Tibial nerve (tissue), 4 donors: ENCODE results near the gene CDKN2B-AS1. TPM values are rescaled to one million over a fixed set of nuclear protein-coding genes. Genes with fewer than 3 reads are reported as not detected.
A peak's percentile ranks its signal among the peaks of the same experiment; 100 is the strongest.

ENCODE experiments used
- DNase-seq, 2 donors: peaks; one replicate each; pipeline ENCODE4 v3.0.0-alpha.2; 2019; ENCODE audit warnings: low spot score in 2 of 2
- H3K27ac ChIP-seq, 4 donors: fragments of 200-600 bp; sonication (generic) in 3 of 4; one replicate each; pipeline ENCODE4 v1.5.1; 2017 to 2019; ENCODE audit warnings: mild to moderate bottlenecking in 1 of 4
- H3K27me3 ChIP-seq, 2 donors: fragments of 200-600 bp; sonication (generic) in 1 of 2; one replicate each; pipeline versions ENCODE4 v1.5.1 to v1.6.0; 2017 to 2019
- H3K36me3 ChIP-seq, 3 donors: fragments of 200-600 bp; sonication (generic); one replicate each; pipeline ENCODE4 v1.5.1; 2018 to 2019
- H3K4me1 ChIP-seq, 4 donors: fragments of 200-600 bp; sonication (generic) in 3 of 4; one replicate each; pipeline ENCODE4 v1.5.1; 2017 to 2019
- H3K4me3 ChIP-seq, 4 donors: fragments of 200-600 bp; sonication (generic) in 3 of 4; one replicate each; pipeline ENCODE4 v1.5.1; 2017 to 2019; ENCODE audit warnings: mild to moderate bottlenecking in 1 of 4, moderate library complexity in 1 of 4
- H3K9me3 ChIP-seq, 4 donors: fragments of 200-600 bp; sonication (generic) in 3 of 4; one replicate each; pipeline ENCODE4 v1.5.1; 2017 to 2019
- EP300 ChIP-seq, 2 donors: sonication (generic); formaldehyde crosslinking; IDR thresholded peaks; one replicate each; pipeline ENCODE4 v1.6.1; 2017; ENCODE audit warnings: antibody characterized with exemption in 2 of 2, mild to moderate bottlenecking in 1 of 2
- POLR2A ChIP-seq, 2 donors: fragments of 450-650 bp; IDR thresholded peaks; one replicate each; pipeline ENCODE4 v1.6.1; 2017; ENCODE audit warnings: antibody characterized with exemption in 2 of 2, mild to moderate bottlenecking in 2 of 2, moderate library complexity in 2 of 2
- WGBS, 2 donors: methylation state at CpG; one replicate each; pipeline ENCODE4 v1.1.5; 2018; 5-methylcytosine and 5-hydroxymethylcytosine counted together
- total RNA-seq, 4 donors: library from RNA; depleted of rRNA; stranded (reverse); fragments of >200 nt; gene quantifications; one replicate each; pipeline ENCODE4 v1.1.0, GENCODE V29; 2016
- TF ChIP-seq, protein P1 (sequence below), 5 experiments: fragments of 200-600 bp in 3 of 5; fragments of 450-650 bp in 2 of 5; sonication (generic) in 3 of 5; IDR thresholded peaks; one replicate each; pipeline ENCODE4 v1.5.1; 2016 to 2019; ENCODE audit warnings: antibody characterized with exemption in 5 of 5, mild to moderate bottlenecking in 3 of 5, moderate library complexity in 2 of 5

Gene CDKN2B-AS1
- total RNA-seq, 4 donors from 2014 or later: 0.59 to 1.5 (median 0.90) TPM; not detected in 1

DNA sequence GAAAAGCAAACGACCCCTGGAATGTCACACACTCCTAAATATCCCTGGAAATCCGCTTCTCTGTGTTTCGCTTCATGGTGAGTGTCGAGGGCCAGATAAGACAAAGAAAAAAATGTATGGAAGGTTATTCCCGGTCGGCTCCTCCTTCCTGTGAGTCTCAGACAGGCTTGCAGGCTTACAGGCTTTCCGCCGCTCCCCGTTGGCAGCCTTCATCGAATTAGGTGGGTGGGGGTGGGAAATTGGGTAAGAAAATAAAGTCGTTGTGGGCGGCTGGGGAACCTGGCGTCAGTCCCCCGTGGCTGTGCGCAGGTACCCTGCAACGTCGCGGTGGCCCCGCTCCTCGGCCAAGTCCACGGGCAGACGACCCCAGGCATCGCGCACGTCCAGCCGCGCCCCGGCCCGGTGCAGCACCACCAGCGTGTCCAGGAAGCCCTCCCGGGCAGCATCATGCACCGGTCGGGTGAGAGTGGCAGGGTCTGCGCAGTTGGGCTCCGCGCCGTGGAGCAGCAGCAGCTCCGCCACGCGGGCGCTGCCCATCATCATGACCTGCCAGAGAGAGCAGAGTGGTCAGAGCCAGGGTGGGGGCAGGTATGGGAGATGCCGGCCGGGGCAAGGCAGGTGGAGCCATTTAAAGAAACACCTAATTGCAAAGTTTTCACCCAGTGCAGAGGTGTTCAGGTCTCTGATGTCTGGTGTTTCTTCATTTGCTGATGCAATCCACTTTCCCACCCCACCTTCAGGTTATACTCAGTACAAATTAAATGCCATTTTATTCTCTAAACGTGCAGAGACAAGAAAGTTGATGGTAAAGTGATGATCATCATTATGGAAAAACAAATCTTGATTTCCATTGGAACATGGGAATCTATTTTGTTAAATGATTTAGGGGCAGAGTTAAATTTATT, 11.4 kb downstream of the CDKN2B-AS1 start:
- Histone ChIP-seq H3K4me3 (peak overlapping the region in 2 of 4 donors; percentile 7 to 13), H3K27me3 (peaks cover 0 to 27% of the 10 kb centered on the region in 2 donors), H3K4me1 (peaks cover 0 to 33% (median 4%) of the 10 kb centered on the region in 4 donors), H3K27ac (no peak overlapping the region), H3K36me3 (peaks cover 0 to 8% (median 0%) of the 10 kb centered on the region in 3 donors), H3K9me3 (no peaks in the 10 kb centered on the region)
- no peak for DNase-seq
- WGBS, 2 donors: 27 to 36% methylated on average over 39 to 44 of the region's 44 CpGs
- TF ChIP-seq POLR2A (IDR thresholded peaks at IDR 0.05) (no peak), EP300 (IDR thresholded peaks at IDR 0.05) (no peak)
- TF ChIP-seq, protein P1, sequence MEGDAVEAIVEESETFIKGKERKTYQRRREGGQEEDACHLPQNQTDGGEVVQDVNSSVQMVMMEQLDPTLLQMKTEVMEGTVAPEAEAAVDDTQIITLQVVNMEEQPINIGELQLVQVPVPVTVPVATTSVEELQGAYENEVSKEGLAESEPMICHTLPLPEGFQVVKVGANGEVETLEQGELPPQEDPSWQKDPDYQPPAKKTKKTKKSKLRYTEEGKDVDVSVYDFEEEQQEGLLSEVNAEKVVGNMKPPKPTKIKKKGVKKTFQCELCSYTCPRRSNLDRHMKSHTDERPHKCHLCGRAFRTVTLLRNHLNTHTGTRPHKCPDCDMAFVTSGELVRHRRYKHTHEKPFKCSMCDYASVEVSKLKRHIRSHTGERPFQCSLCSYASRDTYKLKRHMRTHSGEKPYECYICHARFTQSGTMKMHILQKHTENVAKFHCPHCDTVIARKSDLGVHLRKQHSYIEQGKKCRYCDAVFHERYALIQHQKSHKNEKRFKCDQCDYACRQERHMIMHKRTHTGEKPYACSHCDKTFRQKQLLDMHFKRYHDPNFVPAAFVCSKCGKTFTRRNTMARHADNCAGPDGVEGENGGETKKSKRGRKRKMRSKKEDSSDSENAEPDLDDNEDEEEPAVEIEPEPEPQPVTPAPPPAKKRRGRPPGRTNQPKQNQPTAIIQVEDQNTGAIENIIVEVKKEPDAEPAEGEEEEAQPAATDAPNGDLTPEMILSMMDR (IDR thresholded peaks at IDR 0.05): no peak

DNA sequence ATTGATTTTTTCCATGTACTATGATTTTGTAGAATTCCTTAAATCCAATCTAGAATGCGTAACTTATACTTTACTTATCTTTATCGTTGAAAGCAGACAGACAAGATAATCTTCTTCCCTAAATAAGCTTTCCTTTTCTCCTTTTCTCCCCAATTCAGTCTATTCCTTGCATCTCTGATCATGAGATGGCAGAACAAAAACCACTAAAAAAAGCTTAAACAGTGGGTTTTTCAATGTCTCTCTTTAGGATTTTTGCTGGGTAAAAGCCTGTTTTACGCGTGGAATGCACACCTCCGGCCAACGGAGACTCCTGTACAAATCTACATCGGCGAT, 13.8 kb downstream of the CDKN2B-AS1 start:
- Histone ChIP-seq H3K4me3 (peak overlapping the region; percentile 54 to 81 (median 62)), H3K36me3 (peaks cover 0 to 8% (median 0%) of the 10 kb centered on the region in 3 donors), H3K4me1 (peaks cover 0 to 33% (median 4%) of the 10 kb centered on the region in 4 donors), H3K27me3 (peaks cover 0 to 27% of the 10 kb centered on the region in 2 donors), H3K9me3 (no peaks in the 10 kb centered on the region), H3K27ac (peak overlapping the region; percentile 51 to 86 (median 82))
- DNase-seq: no peak
- TF ChIP-seq, protein P1 (IDR thresholded peaks at IDR 0.05): no peak
- TF ChIP-seq EP300 (IDR thresholded peaks at IDR 0.05) (no peak), POLR2A (IDR thresholded peaks at IDR 0.05) (no peak)
- WGBS, 2 donors: 7 to 13% methylated on average over 6 to 8 of the region's 8 CpGs

DNA sequence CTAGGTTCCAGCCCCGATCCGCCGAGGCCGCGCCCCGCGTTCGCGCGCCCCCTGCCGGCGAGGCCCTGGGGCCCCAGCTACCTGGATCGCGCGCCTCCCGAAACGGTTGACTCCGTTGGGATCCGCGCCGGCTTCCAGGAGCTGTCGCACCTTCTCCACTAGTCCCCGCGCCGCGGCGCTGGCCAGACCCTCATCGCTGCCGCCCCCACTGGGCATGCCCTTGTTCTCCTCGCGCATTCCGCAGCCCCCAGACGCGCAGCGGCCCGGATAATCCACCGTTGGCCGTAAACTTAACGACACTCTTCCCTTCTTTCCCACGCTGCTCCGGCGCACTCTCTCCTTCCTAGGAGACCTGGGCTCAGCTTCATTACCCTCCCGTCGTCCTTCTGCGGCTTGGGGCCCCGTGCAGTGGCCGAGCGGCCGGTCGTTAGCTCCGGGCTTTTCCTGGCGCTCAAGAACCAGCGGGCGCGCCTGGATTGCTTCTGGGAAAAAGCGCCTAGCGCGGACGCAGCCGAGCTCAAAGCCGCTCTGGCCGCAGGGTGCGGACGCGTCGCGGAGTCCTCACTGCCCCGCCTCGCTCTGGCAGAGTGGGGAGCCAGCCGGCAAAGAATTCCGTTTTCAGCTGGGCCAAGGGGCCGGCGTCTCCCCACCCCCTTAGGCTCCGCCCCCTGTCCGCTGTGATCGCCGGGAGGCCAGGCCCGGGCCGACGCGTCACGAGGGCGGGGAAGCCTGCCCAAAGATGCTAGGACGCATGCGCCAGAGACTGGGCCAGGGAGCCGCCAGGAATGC, 14.3 kb downstream of the CDKN2B-AS1 start, which contains the start of gene CDKN2B:
CDKN2B (minus strand) TSS at position 589 of the 789 bp plus-strand sequence; CDS start at position 237, 352 bp downstream.
- WGBS, 2 donors: 0 to 1% methylated on average over 51 to 70 of the region's 86 CpGs
- Histone ChIP-seq H3K27ac (peak within 1 kb of the TSS; percentile 51 to 86 (median 82)), H3K27me3 (peaks cover 0 to 27% of the 10 kb centered on the region in 2 donors), H3K4me1 (peaks cover 0 to 33% (median 4%) of the 10 kb centered on the region in 4 donors), H3K36me3 (peaks cover 0 to 8% (median 0%) of the 10 kb centered on the region in 3 donors), H3K9me3 (no peaks in the 10 kb centered on the region), H3K4me3 (peak within 1 kb of the TSS; percentile 54 to 81 (median 62))
- peak; percentile 89 to 93 for DNase-seq
- TF ChIP-seq POLR2A (IDR thresholded peaks at IDR 0.05) (peak; percentile 33 to 74), EP300 (IDR thresholded peaks at IDR 0.05) (peak; percentile 41 to 87)
- TF ChIP-seq, protein P1 (IDR thresholded peaks at IDR 0.05): peak; percentile 86 to 94 (median 90)

DNA sequence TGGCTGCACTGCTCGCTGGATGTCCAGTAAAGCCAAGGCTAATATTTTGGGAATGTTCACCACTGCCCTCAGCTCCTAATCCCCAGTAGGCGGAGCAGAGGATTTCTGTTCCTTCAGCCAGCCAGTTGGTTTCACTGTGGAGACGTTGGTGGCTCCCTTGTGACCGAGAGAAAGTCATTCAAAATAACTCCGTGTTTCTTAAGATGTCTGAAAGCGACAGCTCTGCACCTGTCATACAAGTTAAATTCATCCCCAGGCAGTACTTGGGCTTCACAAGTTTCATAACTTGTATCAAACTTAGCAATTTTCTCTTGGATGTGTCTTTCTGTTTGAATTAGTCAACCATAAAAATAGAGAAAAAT, 14.9 kb downstream of the CDKN2B-AS1 start:
- H3K27ac ChIP-seq: peak overlapping the region in 3 of 4 donors; percentile 59 to 86 (median 77)

More for the DNA sequence above, 14.9 kb downstream of the CDKN2B-AS1 start:
- H3K9me3 ChIP-seq: no peaks in the 10 kb centered on the region
- peaks cover 0 to 8% (median 0%) of the 10 kb centered on the region in 3 donors for H3K36me3 ChIP-seq
- no peak for DNase-seq
- peaks cover 0 to 26% of the 10 kb centered on the region in 2 donors for H3K27me3 ChIP-seq
- H3K4me1 ChIP-seq: peaks cover 0 to 33% (median 4%) of the 10 kb centered on the region in 4 donors
- TF ChIP-seq EP300 (IDR thresholded peaks at IDR 0.05) (peak in 1 of 2 donors; percentile 55), POLR2A (IDR thresholded peaks at IDR 0.05) (no peak)
- TF ChIP-seq, protein P1 (IDR thresholded peaks at IDR 0.05): no peak
- WGBS, 2 donors: 5 to 6% methylated on average over 5 to 6 of the region's 6 CpGs
- H3K4me3 ChIP-seq: peak overlapping the region; percentile 54 to 81 (median 62)
